Ramos (cell line): Measurements from ENCODE around the gene TUT4.

Experiments
- in situ Hi-C: fragments of 300-500 bp; cut with MboI; formaldehyde crosslinking; loops from one replicate; pipeline ENCODE4 v1.14.3; 2022; ENCODE audit warnings: low sequenced_read_pairs; ENCODE audit not compliant: unreplicated experiment

Gene TUT4

DNA sequence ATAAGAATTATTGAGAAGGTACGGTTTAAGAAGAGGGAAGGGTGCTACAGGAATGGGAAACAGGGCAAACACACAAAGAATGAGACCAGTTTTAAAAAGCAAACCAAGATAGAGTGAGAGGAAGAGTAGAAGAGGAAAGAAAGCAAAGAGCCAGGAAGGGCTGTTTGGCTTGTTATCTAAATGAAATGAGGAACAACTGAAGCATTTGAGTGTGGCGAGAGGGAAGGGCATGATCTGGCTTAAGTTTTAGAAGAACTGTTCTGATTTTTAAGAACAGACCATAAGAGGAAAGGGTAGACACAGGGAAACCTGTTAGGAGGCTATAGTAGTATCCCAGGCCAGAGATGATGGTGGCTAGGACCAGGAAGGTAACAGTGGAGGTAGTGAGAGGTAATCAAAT is 73.8 kb downstream of the TUT4 start:
- in situ Hi-C loops = no loop called here

- in situ Hi-C loops = no loop called here
Measured at GRCh38 chr1:52477876-52478275, 75.0 kb downstream of the TUT4 start.

GRCh38 chr1:52476943-52477342 is 75.9 kb downstream of the TUT4 start:
- in situ Hi-C loops = no loop called here

GRCh38 chr1:52474807-52475206 is 78.1 kb downstream of the TUT4 start:
- in situ Hi-C loops = no loop called here

GRCh38 chr1:52473039-52473438 is 79.9 kb downstream of the TUT4 start:
- in situ Hi-C loops = no loop called here

- in situ Hi-C loops = no loop called here
Measured at GRCh38 chr1:52472384-52472783, 80.5 kb downstream of the TUT4 start.

DNA sequence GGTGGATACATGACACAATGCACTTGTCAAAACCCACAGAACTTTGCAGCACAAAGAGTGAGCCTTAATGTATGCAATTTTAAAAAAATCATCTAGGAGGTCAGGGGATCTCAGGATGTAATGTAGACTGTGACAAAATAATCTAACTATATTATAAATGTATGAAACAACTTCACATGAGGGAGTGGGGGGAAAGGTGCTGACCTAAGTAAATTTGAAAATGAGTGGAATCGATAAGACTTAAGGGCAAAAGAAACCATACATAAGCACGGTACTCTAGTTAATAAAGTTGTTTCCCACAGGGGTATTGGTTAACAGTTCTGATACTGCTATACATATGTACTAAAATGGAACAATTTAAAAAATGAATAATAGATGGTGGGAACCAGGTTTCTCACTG is 83.8 kb downstream of the TUT4 start:
- in situ Hi-C loops = no loop called here

GRCh38 chr1:52463891-52464290 is 89.0 kb downstream of the TUT4 start:
- in situ Hi-C loops = no loop called here

DNA sequence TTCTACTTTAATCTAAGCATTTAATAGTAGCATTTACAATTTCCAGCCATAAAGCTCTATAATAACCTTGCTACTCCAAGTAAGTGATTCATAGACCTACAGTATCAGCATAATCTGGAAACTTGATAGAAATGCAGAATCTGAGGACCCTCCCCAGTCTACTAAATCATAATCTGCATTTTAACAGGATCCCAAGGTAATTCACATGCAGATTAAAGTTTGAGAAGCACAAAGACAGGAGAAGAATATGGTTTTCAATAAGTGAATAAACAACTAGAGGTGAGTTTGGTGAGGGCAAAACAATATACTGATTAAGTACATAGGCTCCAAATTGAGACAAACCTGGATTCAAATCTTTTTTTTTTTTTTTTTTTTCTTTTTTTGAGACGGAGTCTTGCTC is 91.1 kb downstream of the TUT4 start:
- in situ Hi-C loops = no loop called here

DNA sequence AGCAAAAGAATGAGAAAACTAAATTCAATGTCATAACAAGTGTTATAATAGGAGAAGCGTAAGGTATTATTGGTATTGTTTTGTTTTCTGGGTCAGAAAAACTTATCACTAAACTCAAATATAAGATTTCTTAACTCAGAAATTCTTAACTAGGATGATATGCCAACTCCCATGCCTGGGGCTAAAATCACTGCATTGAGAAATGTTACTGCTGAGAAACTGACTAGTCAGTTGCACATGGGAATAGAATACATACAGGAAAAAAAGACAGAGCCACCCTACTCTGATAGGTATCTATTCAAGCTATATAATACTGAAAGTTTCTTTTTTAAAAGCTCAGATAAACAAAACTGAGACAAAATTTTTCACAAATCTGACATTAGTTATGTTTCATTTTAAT is 92.2 kb downstream of the TUT4 start:
- in situ Hi-C loops = no loop called here

DNA sequence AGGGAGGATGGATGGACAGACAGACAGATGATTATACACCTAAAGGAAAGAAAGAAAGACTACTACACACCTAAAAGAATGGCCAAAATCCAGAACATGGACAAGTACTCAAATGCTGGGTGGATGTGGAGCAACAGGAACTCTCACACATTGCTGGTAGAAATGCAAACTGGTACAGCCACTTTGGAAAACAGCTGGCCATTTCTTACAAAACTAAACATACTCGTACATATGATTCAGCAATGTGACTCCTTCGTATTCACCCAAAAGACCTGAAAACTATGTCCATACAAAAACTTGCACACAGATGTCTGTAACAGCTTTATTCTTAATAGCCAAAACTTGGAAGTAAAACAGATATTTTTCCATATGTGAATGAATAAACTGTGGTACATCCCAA is 97.2 kb downstream of the TUT4 start:
- in situ Hi-C loops = no loop called here

- in situ Hi-C loops = no loop called here
Measured at GRCh38 chr1:52454779-52455178, 98.1 kb downstream of the TUT4 start.

GRCh38 chr1:52454127-52454526 is 98.8 kb downstream of the TUT4 start:
- in situ Hi-C loops = no loop called here

DNA sequence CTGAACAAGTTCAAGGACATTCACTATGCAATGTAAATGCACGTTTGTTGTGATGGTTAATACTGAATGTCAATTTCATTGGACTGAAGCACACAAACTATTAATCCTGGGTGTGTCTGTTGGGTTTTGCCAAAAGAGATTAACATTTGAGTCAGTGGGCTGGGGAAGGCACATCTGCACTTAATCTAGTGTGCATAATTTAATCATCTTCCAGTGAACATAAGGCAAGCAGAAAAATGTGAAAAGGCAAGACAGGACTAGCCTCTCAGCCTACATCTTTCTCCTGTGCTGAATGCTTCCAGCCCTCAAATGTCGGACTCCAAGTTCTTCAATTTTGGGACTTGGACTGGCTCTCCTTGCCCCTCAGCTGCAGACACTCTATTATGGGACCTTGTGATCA is 108.4 kb downstream of the TUT4 start:
- in situ Hi-C loops = no loop called here

DNA sequence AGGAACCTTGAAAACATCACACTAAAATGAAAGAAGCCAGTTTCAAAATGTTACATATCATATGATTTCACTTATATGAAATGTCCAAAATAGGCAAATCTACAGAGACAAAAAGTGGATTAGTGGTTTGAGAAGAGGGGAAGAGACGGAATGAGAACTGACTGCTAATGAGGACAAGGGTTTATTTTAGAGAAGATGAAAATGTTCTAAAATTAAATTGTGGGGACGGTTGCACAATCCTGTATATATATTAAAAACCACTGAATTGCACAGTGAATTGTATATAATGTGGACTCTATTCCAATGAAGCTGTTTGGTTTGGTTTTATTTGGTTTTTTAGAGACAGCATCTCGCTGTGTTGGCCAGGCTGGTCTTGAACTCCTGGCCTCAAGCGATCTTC is 112.9 kb downstream of the TUT4 start:
- in situ Hi-C loops = no loop called here

DNA sequence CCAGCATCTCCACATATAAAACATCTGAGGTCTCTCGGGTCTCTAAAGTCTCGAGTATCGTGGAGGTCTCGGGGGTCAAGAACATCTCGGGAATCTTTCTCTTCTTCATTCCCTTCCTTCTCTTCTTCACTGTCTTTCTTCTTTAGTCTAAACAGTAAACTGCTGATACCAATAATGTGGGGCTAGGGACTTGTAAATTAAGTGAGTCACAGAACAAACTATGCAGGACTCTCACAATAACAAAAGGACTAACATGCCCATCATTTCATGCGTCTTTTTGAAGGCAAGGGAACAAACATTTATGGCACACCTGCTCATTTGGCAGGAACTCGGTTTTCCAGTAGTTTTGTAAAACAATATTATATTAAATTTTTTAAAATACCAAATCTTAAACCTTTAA is 116.1 kb downstream of the TUT4 start:
- in situ Hi-C loops = no loop called here

GRCh38 chr1:52435650-52436049 is 117.2 kb downstream of the TUT4 start:
- in situ Hi-C loops = no loop called here

GRCh38 chr1:52435211-52435610 is 117.7 kb downstream of the TUT4 start:
- in situ Hi-C loops = no loop called here

DNA sequence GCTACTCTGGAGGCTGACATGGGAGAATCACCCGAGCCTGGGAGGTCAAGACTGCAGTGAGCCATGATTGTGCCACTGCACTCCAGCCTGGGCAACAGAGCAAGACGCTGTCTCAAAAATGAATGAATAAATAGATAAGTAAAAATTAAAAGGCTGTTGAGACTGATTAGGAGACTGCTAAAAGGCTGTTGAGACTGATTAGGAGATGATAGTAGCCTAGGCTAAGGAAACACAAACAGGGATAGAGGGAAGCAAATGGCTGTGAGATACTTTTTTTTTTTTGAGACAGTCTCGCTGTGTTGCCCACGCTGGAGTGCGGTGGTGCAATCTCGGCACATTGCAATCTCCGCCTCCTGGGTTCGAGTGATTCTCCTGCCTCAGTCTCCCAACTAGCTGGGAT is 120.1 kb downstream of the TUT4 start:
- in situ Hi-C loops = no loop called here

- in situ Hi-C loops = no loop called here
Measured at GRCh38 chr1:52427152-52427551, 125.7 kb downstream of the TUT4 start.

DNA sequence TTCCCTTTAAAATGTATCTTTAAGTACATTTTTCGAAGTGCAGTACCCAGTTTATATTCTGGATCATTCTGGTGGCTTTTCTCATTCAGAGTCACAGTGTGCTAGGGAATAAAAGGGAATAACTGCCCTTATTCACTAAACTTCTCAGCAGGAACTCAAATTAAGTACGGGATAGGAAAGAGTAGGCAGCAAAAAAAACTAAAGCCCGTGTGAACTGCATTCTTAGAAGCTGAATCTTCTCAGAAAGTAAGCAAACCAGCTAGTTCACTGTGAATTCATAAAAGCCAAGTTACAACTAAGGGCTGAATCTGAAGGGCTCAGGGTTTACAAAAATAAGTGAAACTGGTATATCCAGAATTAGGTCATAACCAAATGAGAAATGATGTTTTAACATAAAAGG is 126.5 kb downstream of the TUT4 start:
- in situ Hi-C loops = no loop called here

GRCh38 chr1:52424813-52425212 is 128.1 kb downstream of the TUT4 start:
- in situ Hi-C loops = loop anchor here (25.0 kb wide), 1 partner anchor 237 kb away; no protein-coding TSS in a partner anchor

GRCh38 chr1:52424231-52424636 is 128.7 kb downstream of the TUT4 start:
- in situ Hi-C loops = loop anchor here (25.0 kb wide), 1 partner anchor 238 kb away; no protein-coding TSS in a partner anchor
